Measurements from ENCODE around the gene ADGRV1.

- TF ChIP-seq CTCF (tag by site-specific recombination; IDR thresholded peaks at IDR 0.05), result no peak
- no peak for TF ChIP-seq PRDM10 (tag by site-specific recombination; IDR thresholded peaks at IDR 0.05)
- TF ChIP-seq ZBTB10 (tag by site-specific recombination; IDR thresholded peaks at IDR 0.05), result no peak
These were observed 599.4 kb downstream of the ADGRV1 start for GRCh38 chr5:91158011-91158410.
